Naive B cell (primary cell): ENCODE data around the gene CDK5. TPM values are rescaled to one million over a fixed set of nuclear protein-coding genes. Genes with fewer than 3 reads are reported as not detected.
"Not testable (repeated sequence)": the region's sequence is repeated elsewhere in the genome, so short reads cannot be mapped to it uniquely, and the experiment has no call there.

ENCODE experiments used
- ATAC-seq, 2 donors: fragments of 150-1000 bp; cut with Tn5 transposase; 2 replicates each; pipeline ENCODE4 v1.10.0; 2021; ENCODE audit warnings: low read depth in 2 of 2, mild to moderate bottlenecking in 2 of 2, moderate library complexity in 2 of 2
- DNase-seq: peaks from one replicate; pipeline ENCODE4 v3.0.0; 2022
- H3K27ac Mint-ChIP-seq, 6 donors: one replicate each; pipeline ENCODE4 v1.8.0; 2020 to 2022; ENCODE audit warnings: mild to moderate bottlenecking in 6 of 6, mixed read lengths in 6 of 6, moderate library complexity in 5 of 6, inconsistent platforms in 2 of 6
- H3K27me3 Mint-ChIP-seq, 3 donors: one replicate each; pipeline ENCODE4 v1.8.0; 2021 to 2022; ENCODE audit warnings: mixed read lengths in 3 of 3, mild to moderate bottlenecking in 1 of 3
- H3K36me3 Mint-ChIP-seq, 2 donors: one replicate each; pipeline ENCODE4 v1.8.0; 2020 to 2022; ENCODE audit warnings: mixed read lengths in 2 of 2, inconsistent platforms in 1 of 2, mild to moderate bottlenecking in 1 of 2
- H3K4me1 Mint-ChIP-seq, 3 donors: one replicate each; pipeline ENCODE4 v1.8.0; 2020 to 2022; ENCODE audit warnings: mixed read lengths in 3 of 3, inconsistent platforms in 1 of 3, mild to moderate bottlenecking in 1 of 3, moderate library complexity in 1 of 3
- H3K4me3 Mint-ChIP-seq, 8 donors: one replicate each; pipeline ENCODE4 v1.8.0; 2020 to 2022; ENCODE audit warnings: mild to moderate bottlenecking in 8 of 8, mixed read lengths in 8 of 8, moderate library complexity in 8 of 8, inconsistent platforms in 2 of 8
- H3K9me3 Mint-ChIP-seq, 7 donors: one replicate each; pipeline ENCODE4 v1.8.0; 2020 to 2022; ENCODE audit warnings: mixed read lengths in 7 of 7, mild to moderate bottlenecking in 5 of 7, inconsistent platforms in 2 of 7, moderate library complexity in 1 of 7
- polyA plus RNA-seq, 6 donors: library from polyadenylated mRNA; unstranded; fragments of 300-500 nt; fragmentation: Illumina TruSeq; gene quantifications; one replicate each; pipeline ENCODE4 v1.2.3, GENCODE V29; 2021; ENCODE audit warnings: low read depth in 6 of 6

The CDK5 gene
- polyA plus RNA-seq, 6 donors from 2014 or later, result 7.3 to 10.5 (median 9.6) TPM

DNA sequence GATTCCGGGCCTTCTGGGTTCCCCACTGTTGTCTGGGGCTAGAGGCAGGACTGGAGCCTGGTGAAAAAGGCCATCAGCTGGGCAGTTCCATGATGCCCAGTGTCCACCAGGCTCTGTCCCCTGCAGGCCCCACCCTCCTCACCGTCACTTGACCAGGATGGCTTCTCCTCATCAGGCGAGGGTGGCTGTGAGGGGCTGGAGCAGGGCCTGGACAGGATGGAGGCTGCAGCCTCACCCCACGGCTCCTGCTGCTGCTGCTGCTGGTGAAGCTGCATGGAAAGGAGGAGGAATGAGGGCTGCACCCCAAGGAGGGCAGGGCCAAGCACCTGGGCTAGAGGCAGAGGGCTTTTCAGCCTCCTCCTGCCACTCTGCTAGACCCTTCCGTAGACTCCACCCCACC is 41.7 kb downstream of the CDK5 start:
- Mint-ChIP-seq H3K36me3 (no peaks in the 10 kb centered on the region), H3K27ac (peak overlapping the region; percentile 27 to 97 (median 92)), H3K4me1 (peaks cover 49 to 58% (median 52%) of the 10 kb centered on the region in 3 donors), H3K27me3 (peaks cover 29 to 71% (median 36%) of the 10 kb centered on the region in 3 donors), H3K9me3 (no peaks in the 10 kb centered on the region), H3K4me3 (peak overlapping the region in 4 of 8 donors; percentile 22 to 61 (median 49))
- ATAC-seq, result no peak
- DNase-seq, result no peak

- H3K9me3 Mint-ChIP-seq, result no peaks in the 10 kb centered on the region
- H3K27ac Mint-ChIP-seq, result peak overlapping the region; percentile 91 to 100 (median 96)
- H3K4me1 Mint-ChIP-seq, result peaks cover 52 to 64% (median 54%) of the 10 kb centered on the region in 3 donors
- peak overlapping the region; percentile 78 to 98 (median 96) for H3K4me3 Mint-ChIP-seq
- no peak for DNase-seq
- H3K36me3 Mint-ChIP-seq, result no peaks in the 10 kb centered on the region
- H3K27me3 Mint-ChIP-seq, result peaks cover 19 to 71% (median 35%) of the 10 kb centered on the region in 3 donors
- ATAC-seq, result no peak
Observed at GRCh38 chr7:151014950-151015349, 42.7 kb downstream of the CDK5 start.

GRCh38 chr7:151013733-151014497 is 43.8 kb downstream of the CDK5 start:
- Mint-ChIP-seq H3K4me3 (peak overlapping the region; percentile 85 to 98 (median 96)), H3K27me3 (peaks cover 9 to 69% (median 34%) of the 10 kb centered on the region in 3 donors), H3K4me1 (peaks cover 46 to 56% (median 48%) of the 10 kb centered on the region in 3 donors), H3K36me3 (no peaks in the 10 kb centered on the region), H3K9me3 (no peaks in the 10 kb centered on the region), H3K27ac (peak overlapping the region; percentile 94 to 100 (median 98))
- DNase-seq (peak; percentile 89), ATAC-seq (peak; percentile 67 to 71)

GRCh38 chr7:151013356-151013732 is 44.4 kb downstream of the CDK5 start:
- Mint-ChIP-seq H3K4me1 (peaks cover 44 to 54% (median 45%) of the 10 kb centered on the region in 3 donors), H3K27me3 (peaks cover 6 to 69% (median 31%) of the 10 kb centered on the region in 3 donors), H3K4me3 (peak overlapping the region; percentile 85 to 98 (median 96)), H3K9me3 (no peaks in the 10 kb centered on the region), H3K27ac (peak overlapping the region; percentile 93 to 100 (median 98)), H3K36me3 (no peaks in the 10 kb centered on the region)
- no peak for DNase-seq
- no peak for ATAC-seq

- ATAC-seq (peak; percentile 16 to 18), DNase-seq (peak; percentile 25)
- H3K36me3 Mint-ChIP-seq, result no peaks in the 10 kb centered on the region
- H3K27me3 Mint-ChIP-seq, result peaks cover 2 to 69% (median 31%) of the 10 kb centered on the region in 3 donors
- H3K4me1 Mint-ChIP-seq, result peaks cover 42 to 54% (median 45%) of the 10 kb centered on the region in 3 donors
- peak overlapping the region in 7 of 8 donors; percentile 53 to 96 (median 81) for H3K4me3 Mint-ChIP-seq
- no peaks in the 10 kb centered on the region for H3K9me3 Mint-ChIP-seq
- H3K27ac Mint-ChIP-seq, result peak overlapping the region; percentile 93 to 98 (median 96)
Observed at GRCh38 chr7:151012911-151013347, 44.8 kb downstream of the CDK5 start.

GRCh38 chr7:151012031-151012692 is 45.5 kb downstream of the CDK5 start:
- peaks cover 39 to 47% (median 40%) of the 10 kb centered on the region in 3 donors for H3K4me1 Mint-ChIP-seq
- no peak for DNase-seq
- peaks cover 0 to 76% (median 31%) of the 10 kb centered on the region in 3 donors for H3K27me3 Mint-ChIP-seq
- peak overlapping the region in 7 of 8 donors; percentile 4 to 96 (median 53) for H3K4me3 Mint-ChIP-seq
- H3K9me3 Mint-ChIP-seq, result no peaks in the 10 kb centered on the region
- H3K27ac Mint-ChIP-seq, result peak overlapping the region; percentile 93 to 98 (median 95)
- ATAC-seq, result no peak
- H3K36me3 Mint-ChIP-seq, result no peaks in the 10 kb centered on the region

- peaks cover 0 to 77% (median 31%) of the 10 kb centered on the region in 3 donors for H3K27me3 Mint-ChIP-seq
- DNase-seq, H3K9me3 Mint-ChIP-seq, ATAC-seq, H3K36me3 Mint-ChIP-seq: not testable (repeated sequence)
- peak overlapping the region; percentile 66 to 98 (median 94) for H3K27ac Mint-ChIP-seq
- peaks cover 39 to 47% (median 40%) of the 10 kb centered on the region in 3 donors for H3K4me1 Mint-ChIP-seq
- peak overlapping the region in 2 of 8 donors; percentile 73 to 96 for H3K4me3 Mint-ChIP-seq
Observed at GRCh38 chr7:151011616-151012015, 46.1 kb downstream of the CDK5 start.

DNA sequence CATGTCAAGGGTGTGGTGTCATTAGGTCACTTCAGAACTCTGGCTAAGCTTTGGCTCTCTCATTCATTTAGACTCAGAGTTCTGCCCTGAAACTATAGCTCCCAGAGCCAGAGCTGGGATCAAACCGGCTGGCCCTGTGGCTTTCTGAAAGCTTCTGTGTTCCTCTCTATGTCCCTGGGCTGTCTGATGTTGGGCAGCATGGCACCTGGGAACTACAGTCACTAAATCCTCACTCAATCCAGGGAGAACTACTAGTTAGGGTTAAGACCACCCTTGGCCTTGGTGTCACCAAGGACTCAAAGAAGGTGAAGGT is 46.6 kb downstream of the CDK5 start:
- no peaks in the 10 kb centered on the region for H3K36me3 Mint-ChIP-seq
- peak overlapping the region; percentile 28 to 97 (median 56) for H3K27ac Mint-ChIP-seq
- no peak for ATAC-seq
- peaks cover 0 to 72% (median 31%) of the 10 kb centered on the region in 3 donors for H3K27me3 Mint-ChIP-seq
- DNase-seq, result no peak
- H3K4me3 Mint-ChIP-seq, result peak overlapping the region in 2 of 8 donors; percentile 1 to 15
- H3K4me1 Mint-ChIP-seq, result peaks cover 34 to 47% (median 40%) of the 10 kb centered on the region in 3 donors
- H3K9me3 Mint-ChIP-seq, result no peaks in the 10 kb centered on the region

GRCh38 chr7:151010307-151011096 is 47.2 kb downstream of the CDK5 start:
- no peaks in the 10 kb centered on the region for H3K9me3 Mint-ChIP-seq
- peak overlapping the region in 2 of 8 donors; percentile 15 to 55 for H3K4me3 Mint-ChIP-seq
- H3K27ac Mint-ChIP-seq, result peak overlapping the region in 5 of 6 donors; percentile 28 to 97 (median 69)
- peaks cover 0 to 69% (median 34%) of the 10 kb centered on the region in 3 donors for H3K27me3 Mint-ChIP-seq
- no peaks in the 10 kb centered on the region for H3K36me3 Mint-ChIP-seq
- ATAC-seq (no peak), DNase-seq (no peak)
- H3K4me1 Mint-ChIP-seq, result peaks cover 32 to 44% (median 38%) of the 10 kb centered on the region in 3 donors

DNA sequence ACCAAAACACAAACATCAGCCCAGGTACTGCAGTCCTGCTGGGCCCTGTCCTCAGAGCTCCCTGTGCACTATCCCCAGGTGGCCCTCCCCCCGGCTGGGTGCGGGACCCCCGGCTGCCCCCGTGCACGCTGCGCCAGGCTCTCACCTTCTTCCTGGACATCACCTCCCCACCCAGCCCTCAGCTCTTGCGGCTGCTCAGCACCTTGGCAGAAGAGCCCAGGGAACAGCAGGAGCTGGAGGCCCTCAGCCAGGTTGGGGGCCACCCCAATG is 47.7 kb downstream of the CDK5 start:
- no peaks in the 10 kb centered on the region for H3K9me3 Mint-ChIP-seq
- no peak overlapping the region for H3K4me3 Mint-ChIP-seq
- DNase-seq (no peak), ATAC-seq (no peak)
- peak overlapping the region in 1 of 6 donors; percentile 97 for H3K27ac Mint-ChIP-seq
- H3K36me3 Mint-ChIP-seq, result no peaks in the 10 kb centered on the region
- peaks cover 0 to 64% (median 30%) of the 10 kb centered on the region in 3 donors for H3K27me3 Mint-ChIP-seq
- peaks cover 26 to 39% (median 33%) of the 10 kb centered on the region in 3 donors for H3K4me1 Mint-ChIP-seq

GRCh38 chr7:151009327-151010036 is 48.2 kb downstream of the CDK5 start:
- Mint-ChIP-seq H3K27me3 (peaks cover 4 to 65% (median 31%) of the 10 kb centered on the region in 3 donors), H3K4me3 (peak overlapping the region in 2 of 8 donors; percentile 15 to 16), H3K27ac (peak overlapping the region in 1 of 6 donors; percentile 24), H3K9me3 (no peaks in the 10 kb centered on the region), H3K36me3 (no peaks in the 10 kb centered on the region), H3K4me1 (peaks cover 25 to 34% (median 28%) of the 10 kb centered on the region in 3 donors)
- DNase-seq (no peak), ATAC-seq (no peak)

DNA sequence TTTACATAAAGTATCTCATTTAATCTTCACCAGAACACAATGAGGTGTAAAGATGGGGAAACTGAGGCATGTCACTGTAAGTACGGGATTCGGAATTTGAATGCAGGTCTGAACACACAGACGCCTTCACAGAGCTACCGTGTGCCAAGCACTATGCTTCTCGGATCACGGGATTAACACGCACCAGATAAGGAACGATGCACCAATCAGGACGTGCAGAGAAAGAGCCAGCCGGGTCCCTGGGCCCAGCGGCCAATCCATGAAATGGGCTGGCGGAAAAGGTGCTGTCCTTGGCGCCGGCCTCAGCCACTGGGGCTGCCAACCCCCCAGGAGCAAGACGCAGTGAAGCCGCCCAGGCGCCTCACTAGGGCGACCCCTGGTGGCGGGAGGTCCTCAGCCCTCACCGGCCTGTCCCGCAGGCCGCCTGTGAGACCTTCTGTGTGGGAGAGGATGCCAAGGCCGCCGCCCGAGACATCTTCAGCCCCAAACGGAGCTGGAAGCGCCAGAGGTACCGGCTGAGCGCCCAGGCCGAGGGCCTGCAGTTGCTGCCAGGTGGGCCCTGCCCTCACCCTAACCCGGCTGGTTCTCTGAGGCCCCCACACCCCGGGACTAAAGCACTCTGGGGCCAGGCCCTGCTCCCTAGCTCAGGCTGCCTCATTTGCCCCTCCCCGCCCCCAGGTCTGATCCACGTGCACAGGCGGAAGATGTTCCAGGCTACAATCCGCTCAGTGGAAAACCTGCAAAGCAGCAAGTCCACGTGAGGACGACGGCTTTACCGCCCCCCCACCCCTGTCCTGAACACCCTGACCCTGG is 49.0 kb downstream of the CDK5 start:
- peak; percentile 23 to 38 for ATAC-seq
- peaks cover 19 to 26% (median 22%) of the 10 kb centered on the region in 3 donors for H3K4me1 Mint-ChIP-seq
- peaks cover 7 to 62% (median 28%) of the 10 kb centered on the region in 3 donors for H3K27me3 Mint-ChIP-seq
- H3K4me3 Mint-ChIP-seq, result peak overlapping the region; percentile 31 to 87 (median 75)
- no peaks in the 10 kb centered on the region for H3K9me3 Mint-ChIP-seq
- peak; percentile 69 for DNase-seq
- H3K27ac Mint-ChIP-seq, result peak overlapping the region in 3 of 6 donors; percentile 27 to 69 (median 56)
- H3K36me3 Mint-ChIP-seq, result no peaks in the 10 kb centered on the region
